ENCODE data around the gene INSC.

INSC gene

DNA sequence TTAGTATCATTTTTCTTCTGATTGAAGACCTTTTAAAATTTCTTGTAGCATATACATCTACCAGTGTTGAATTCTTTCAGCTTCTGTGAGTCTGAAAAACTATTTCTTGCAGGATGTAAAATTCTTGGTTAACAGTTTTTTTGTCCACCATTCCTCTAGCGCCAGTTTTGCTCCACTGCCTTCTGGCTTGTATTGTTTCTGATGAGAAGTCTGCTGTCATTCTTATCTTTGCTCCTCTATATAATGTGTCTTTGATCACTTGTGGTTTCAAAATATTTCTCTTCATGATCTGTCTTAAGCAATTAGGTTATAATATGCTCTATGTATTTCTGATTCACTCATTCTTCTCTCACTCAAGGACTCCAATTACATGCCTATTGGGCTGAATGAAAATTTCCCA lies 152.3 kb downstream of the INSC start:
- TF ChIP-seq ZNF274 (IDR thresholded peaks at IDR 0.05; ENCODE audit: low read depth, low read length) = no peak
- H3K4me3 ChIP-seq (ENCODE audit: low read length) = no peak overlapping the region

DNA sequence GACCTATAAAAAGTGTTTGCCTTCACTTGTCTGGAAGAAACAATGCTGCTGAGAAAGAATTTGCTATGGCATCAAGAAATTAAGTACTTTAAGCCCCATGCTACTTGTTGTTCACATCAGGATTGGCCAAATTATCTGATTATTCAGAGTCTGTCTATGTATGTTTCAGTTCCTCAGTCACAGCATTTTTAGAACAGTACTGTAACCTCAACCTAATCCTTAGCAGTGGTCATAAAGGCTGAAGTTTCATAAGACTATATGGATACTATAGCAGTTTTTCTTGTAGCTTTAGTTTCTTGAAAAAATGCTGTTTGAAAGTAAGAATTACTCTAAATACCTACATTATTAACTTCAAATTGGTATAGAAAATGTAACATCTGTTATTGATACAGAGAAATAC lies 153.9 kb downstream of the INSC start:
- H3K4me3 ChIP-seq (ENCODE audit: low read length) = no peak overlapping the region
- TF ChIP-seq ZNF274 (IDR thresholded peaks at IDR 0.05; ENCODE audit: low read depth, low read length) = no peak

DNA sequence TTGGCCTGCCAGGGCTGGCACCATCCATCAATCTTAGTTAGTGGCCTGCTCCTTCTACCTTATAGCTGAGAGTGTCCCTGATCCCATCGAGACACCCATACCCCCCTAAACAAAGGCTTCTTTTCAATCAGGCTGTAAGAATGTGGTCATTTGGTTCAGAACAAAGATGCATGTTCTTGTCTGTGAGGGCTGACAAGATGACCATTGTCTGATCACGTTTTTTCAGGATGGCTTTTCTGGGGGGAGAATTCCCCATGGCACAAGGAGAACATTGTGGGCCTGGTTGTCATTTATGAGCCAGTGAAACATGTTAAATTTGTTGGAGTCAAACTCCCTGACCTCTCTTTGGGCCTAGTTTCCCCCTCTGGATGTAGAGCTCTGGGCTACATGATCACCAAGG lies 160.4 kb downstream of the INSC start:
- H3K4me3 ChIP-seq (ENCODE audit: low read length) = no peak overlapping the region
- TF ChIP-seq ZNF274 (IDR thresholded peaks at IDR 0.05; ENCODE audit: low read depth, low read length) = no peak

DNA sequence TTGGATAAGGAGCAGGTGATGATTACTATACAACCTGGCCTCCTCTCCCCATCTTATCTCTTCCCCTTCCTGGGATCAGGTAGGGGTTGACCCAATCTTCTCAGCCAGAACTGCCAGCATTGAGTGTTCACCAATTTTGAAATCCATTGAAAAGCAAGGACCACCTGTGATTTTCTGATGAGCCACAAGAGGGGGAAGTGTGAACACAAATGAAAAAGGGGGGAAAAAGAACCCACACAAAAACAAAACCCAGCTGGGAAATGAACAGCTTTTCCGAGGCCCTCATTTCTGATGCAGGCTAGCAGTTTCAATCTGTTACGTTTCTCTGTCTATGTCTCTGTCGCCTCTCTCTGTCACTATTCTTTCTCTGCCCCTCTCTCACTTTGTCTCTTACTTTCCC lies 161.9 kb downstream of the INSC start:
- H3K4me3 ChIP-seq (ENCODE audit: low read length) = no peak overlapping the region
- TF ChIP-seq ZNF274 (IDR thresholded peaks at IDR 0.05; ENCODE audit: low read depth, low read length) = no peak

DNA sequence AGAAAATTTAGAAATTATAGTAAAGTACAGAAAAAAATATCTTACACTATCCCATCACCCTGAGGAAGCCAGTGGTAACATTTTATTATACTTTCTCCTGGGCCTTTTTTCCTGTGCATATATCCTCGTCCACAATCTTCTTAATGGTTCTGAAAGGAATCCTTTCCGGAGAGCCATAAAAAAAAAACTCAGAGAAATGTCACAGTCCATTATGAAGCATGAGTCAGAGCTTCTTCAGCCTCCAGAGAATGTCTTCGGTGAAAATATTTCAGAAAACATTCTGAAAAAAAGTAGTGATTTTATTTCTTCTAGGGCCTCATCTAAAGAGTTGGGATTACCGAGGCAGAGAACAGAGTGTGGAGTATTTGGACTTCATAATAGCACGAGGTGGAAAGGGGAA lies 163.4 kb downstream of the INSC start:
- H3K4me3 ChIP-seq (ENCODE audit: low read length) = no peak overlapping the region
- no peak for TF ChIP-seq ZNF274 (IDR thresholded peaks at IDR 0.05; ENCODE audit: low read depth, low read length)

- H3K4me3 ChIP-seq (ENCODE audit: low read length) = no peak overlapping the region
- TF ChIP-seq ZNF274 (IDR thresholded peaks at IDR 0.05; ENCODE audit: low read depth, low read length) = no peak
These were observed 165.7 kb downstream of the INSC start for GRCh38 chr11:15280393-15280792.

- H3K4me3 ChIP-seq (ENCODE audit: low read length) = no peak overlapping the region
- no peak for TF ChIP-seq ZNF274 (IDR thresholded peaks at IDR 0.05; ENCODE audit: low read depth, low read length)
These were observed 168.0 kb downstream of the INSC start for GRCh38 chr11:15282754-15283153.

DNA sequence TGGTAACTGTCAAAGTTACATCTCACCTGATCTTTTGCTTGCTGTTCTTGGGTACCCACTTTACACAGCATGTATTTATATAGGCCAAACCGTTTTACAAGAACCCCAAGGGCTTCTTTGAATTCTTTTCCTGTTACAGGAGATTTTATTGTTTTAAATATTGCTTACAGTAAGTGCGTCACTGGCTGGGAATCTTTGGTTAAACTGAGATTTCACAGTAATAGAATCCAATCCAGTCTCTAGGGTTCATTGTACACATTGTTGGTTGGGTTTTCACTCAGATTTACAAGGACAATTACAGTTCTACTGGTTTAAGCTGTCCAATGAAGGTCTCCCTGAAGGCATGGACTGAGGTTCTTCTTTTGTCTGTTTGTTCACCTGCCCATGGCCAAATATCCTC lies 171.7 kb downstream of the INSC start:
- TF ChIP-seq ZNF274 (IDR thresholded peaks at IDR 0.05; ENCODE audit: low read depth, low read length) = no peak

GRCh38 chr11:15288863-15289262 lies 174.1 kb downstream of the INSC start:
- H3K4me3 ChIP-seq (ENCODE audit: low read length) = no peak overlapping the region
- TF ChIP-seq ZNF274 (IDR thresholded peaks at IDR 0.05; ENCODE audit: low read depth, low read length) = no peak

More for the DNA sequence above, 171.7 kb downstream of the INSC start:
- no peak overlapping the region for H3K4me3 ChIP-seq (ENCODE audit: low read length)

DNA sequence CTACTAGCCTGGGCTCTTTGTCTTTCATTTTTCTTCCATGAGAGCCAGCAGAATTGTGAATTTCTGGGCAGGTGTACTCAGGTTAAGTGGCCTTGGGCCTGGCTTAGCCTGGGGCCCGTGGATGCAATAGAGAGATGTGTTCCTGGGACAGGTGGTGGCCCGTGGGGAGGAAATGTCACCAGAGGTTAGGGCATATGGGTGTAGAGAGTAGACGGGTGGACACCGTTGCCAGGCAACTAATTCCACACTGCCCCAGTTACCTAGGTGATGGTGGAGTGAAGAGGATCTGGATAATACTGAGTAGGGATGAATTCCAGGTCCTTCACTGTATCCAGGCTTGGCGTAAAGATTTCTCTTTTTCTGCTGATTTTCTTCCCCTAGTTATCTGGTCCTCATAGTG lies 175.0 kb downstream of the INSC start:
- no peak overlapping the region for H3K4me3 ChIP-seq (ENCODE audit: low read length)
- no peak for TF ChIP-seq ZNF274 (IDR thresholded peaks at IDR 0.05; ENCODE audit: low read depth, low read length)

- H3K4me3 ChIP-seq (ENCODE audit: low read length) = no peak overlapping the region
- no peak for TF ChIP-seq ZNF274 (IDR thresholded peaks at IDR 0.05; ENCODE audit: low read depth, low read length)
These were observed 177.2 kb downstream of the INSC start for GRCh38 chr11:15291885-15292284.

DNA sequence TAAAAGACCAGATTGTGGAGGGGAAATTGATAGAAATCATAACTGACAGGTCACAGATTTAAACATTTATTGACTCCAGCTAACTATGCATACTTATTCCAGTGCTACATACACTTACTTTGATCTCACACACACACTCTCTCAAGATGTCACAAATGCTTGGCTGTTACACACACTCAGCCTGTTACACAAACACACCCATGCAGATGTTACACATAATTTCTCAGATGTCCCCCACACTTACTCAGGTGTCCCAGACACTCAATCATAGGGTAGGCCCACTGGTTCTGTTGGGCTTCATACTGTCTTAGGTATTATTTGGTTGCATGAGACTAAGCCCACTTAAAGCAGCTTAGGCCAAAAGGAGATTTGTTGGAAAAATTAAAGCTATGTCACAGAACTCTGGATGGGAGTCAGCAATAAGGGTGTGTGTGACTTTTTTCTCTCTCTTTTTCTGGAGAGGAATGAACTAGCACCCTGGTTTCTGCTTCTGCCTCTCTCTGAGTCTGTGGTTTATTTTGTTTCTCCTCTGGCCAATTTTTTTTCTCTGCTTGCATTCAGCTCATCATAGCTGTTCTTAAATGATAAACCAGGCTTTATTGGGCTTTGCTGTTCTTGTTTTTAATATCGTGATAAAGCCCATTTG lies 179.4 kb downstream of the INSC start:
- no peak for TF ChIP-seq ZNF274 (IDR thresholded peaks at IDR 0.05; ENCODE audit: low read depth, low read length)
- H3K4me3 ChIP-seq (ENCODE audit: low read length) = no peak overlapping the region

DNA sequence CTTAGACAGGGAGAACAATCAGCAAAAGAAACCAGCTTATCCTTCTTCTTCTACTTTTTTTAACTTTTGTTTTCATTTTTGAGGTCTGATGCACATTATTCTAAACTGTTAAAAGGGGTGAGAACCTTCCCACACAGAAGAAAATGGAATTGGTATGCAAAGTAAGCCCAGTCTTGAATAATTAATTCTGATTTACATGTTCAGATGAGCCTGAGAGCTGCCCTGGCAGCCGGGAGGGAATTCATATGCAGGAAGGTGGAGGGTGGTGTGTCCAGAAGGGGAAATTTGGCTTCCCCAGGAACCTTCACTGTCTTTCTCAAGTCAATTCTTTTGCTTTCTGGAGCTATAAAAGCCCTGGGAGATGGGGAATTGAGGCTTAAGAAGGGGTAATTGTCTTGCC lies 181.0 kb downstream of the INSC start:
- TF ChIP-seq ZNF274 (IDR thresholded peaks at IDR 0.05; ENCODE audit: low read depth, low read length) = no peak
- H3K4me3 ChIP-seq (ENCODE audit: low read length) = no peak overlapping the region

All from GM08714 (cell line).